Peyer's patch (tissue), 4 donors: ENCODE measurements around the gene SPATA2. TPM values are rescaled to one million over a fixed set of nuclear protein-coding genes. Genes with fewer than 3 reads are reported as not detected.

ENCODE experiments used
- DNase-seq, 3 donors: peaks; one replicate each; pipeline ENCODE4 v3.0.0-alpha.2; 2017 to 2019
- H3K27ac ChIP-seq, 4 donors: fragments of 200-600 bp; sonication (generic); one replicate each; pipeline ENCODE4 v1.5.1; 2016 to 2019
- H3K27me3 ChIP-seq, 2 donors: fragments of 200-600 bp; sonication (generic); one replicate each; pipeline ENCODE4 v1.5.1; 2019
- H3K36me3 ChIP-seq, 3 donors: fragments of 200-600 bp; sonication (generic); one replicate each; pipeline ENCODE4 v1.5.1; 2016 to 2019
- H3K4me1 ChIP-seq, 4 donors: fragments of 200-600 bp; sonication (generic); one replicate each; pipeline ENCODE4 v1.5.1; 2016 to 2019
- H3K4me3 ChIP-seq, 4 donors: fragments of 200-600 bp; sonication (generic); 1 replicate in 3 of 4; 2 replicates in 1 of 4; pipeline ENCODE4 v1.5.1; 2016 to 2019; ENCODE audit warnings: mild to moderate bottlenecking in 1 of 4
- H3K9me3 ChIP-seq, 4 donors: fragments of 200-600 bp; sonication (generic); one replicate each; pipeline ENCODE4 v1.5.1; 2016 to 2019; ENCODE audit warnings: mild to moderate bottlenecking in 1 of 4
- POLR2A ChIP-seq, 2 donors: fragments of 450-650 bp; IDR thresholded peaks; one replicate each; pipeline ENCODE4 v1.5.1; 2017; ENCODE audit warnings: antibody characterized with exemption in 2 of 2, mild to moderate bottlenecking in 2 of 2, moderate library complexity in 2 of 2
- small RNA-seq, 2 donors: library from RNA; depleted of rRNA; stranded (forward); fragments of <200 nt; gene quantifications; one replicate each; pipeline ENCODE3, GENCODE V24; 2016
- total RNA-seq, 4 donors: library from RNA; depleted of rRNA; stranded (reverse); fragments of >200 nt; gene quantifications; one replicate each; pipeline ENCODE4 v1.1.0, GENCODE V29; 2016
- TF ChIP-seq, protein P1 (sequence below), 6 experiments: fragments of 450-650 bp in 4 of 6; fragments of 200-600 bp in 2 of 6; sonication (generic) in 1 of 6; IDR thresholded peaks; one replicate each; pipeline ENCODE4 v1.5.1; 2017 to 2019; ENCODE audit warnings: antibody characterized with exemption in 6 of 6, mild to moderate bottlenecking in 3 of 6, moderate library complexity in 1 of 6

SPATA2 gene
- total RNA-seq, 4 donors from 2014 or later, result 4.1 to 19.8 (median 14.0) TPM

DNA sequence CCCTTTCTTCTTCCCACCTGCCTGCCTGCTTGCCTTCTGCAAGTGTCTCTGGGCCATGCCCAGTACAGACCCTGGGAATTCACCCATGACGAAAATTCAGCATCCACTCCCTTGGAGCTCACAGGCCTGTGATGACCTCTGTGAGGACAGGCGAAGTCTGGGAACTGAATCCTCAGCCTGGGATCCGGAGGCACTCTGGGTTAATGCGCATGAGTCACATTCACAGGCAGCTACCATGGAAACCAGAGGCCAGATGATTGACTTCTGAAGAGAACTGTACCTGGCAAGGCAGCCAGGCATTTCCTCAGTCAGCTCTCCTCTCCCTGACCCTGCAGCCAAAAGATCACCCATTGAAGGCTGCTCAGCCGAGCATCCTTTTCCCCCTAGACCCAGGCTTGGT lies 61.7 kb downstream of the SPATA2 start:
- Histone ChIP-seq H3K36me3 (peaks cover 0 to 75% (median 0%) of the 10 kb centered on the region in 3 donors), H3K9me3 (no peaks in the 10 kb centered on the region), H3K27me3 (no peaks in the 10 kb centered on the region), H3K4me3 (no peak overlapping the region), H3K4me1 (no peaks in the 10 kb centered on the region), H3K27ac (no peak overlapping the region)
- TF ChIP-seq, protein P1, sequence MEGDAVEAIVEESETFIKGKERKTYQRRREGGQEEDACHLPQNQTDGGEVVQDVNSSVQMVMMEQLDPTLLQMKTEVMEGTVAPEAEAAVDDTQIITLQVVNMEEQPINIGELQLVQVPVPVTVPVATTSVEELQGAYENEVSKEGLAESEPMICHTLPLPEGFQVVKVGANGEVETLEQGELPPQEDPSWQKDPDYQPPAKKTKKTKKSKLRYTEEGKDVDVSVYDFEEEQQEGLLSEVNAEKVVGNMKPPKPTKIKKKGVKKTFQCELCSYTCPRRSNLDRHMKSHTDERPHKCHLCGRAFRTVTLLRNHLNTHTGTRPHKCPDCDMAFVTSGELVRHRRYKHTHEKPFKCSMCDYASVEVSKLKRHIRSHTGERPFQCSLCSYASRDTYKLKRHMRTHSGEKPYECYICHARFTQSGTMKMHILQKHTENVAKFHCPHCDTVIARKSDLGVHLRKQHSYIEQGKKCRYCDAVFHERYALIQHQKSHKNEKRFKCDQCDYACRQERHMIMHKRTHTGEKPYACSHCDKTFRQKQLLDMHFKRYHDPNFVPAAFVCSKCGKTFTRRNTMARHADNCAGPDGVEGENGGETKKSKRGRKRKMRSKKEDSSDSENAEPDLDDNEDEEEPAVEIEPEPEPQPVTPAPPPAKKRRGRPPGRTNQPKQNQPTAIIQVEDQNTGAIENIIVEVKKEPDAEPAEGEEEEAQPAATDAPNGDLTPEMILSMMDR (IDR thresholded peaks at IDR 0.05), result no peak
- TF ChIP-seq POLR2A (IDR thresholded peaks at IDR 0.05), result no peak
- DNase-seq, result no peak

Small RNA genes lying within 50 kb of the gene (small RNA-seq; reads per million reads assigned to genes)
- gene RF00017 (0 reads per million in 2 donors), gene RF00019 (0 reads per million in 2 donors)

Other genes starting within 250 kb of the SPATA2 start
- 10 to 100 TPM in 3 of 4 donors, 1 to 10 TPM in 1; 8.3 to 24.5 (median 19.3) TPM for gene B4GALT5, start 201.7 kb downstream of the SPATA2 start, total RNA-seq
- 10 to 100 TPM; 15.6 to 24.4 (median 19.8) TPM for gene SLC9A8, start 102.7 kb downstream of the SPATA2 start, total RNA-seq
- 100 to 1,000 TPM; 205 to 275 (median 259) TPM for gene RNF114, start 20.9 kb upstream of the SPATA2 start, total RNA-seq
- 1 to 10 TPM in 3 of 4 donors, under 1 TPM in 1; 0.53 to 3.3 (median 1.4) TPM for gene SNAI1, start 67.5 kb upstream of the SPATA2 start, total RNA-seq
- gene UBE2V1, start 197.6 kb upstream of the SPATA2 start, total RNA-seq, result 100 to 1,000 TPM in 3 of 4 donors, 10 to 100 TPM in 1; 94.4 to 111 (median 105) TPM
- gene PEDS1, start 238.2 kb upstream of the SPATA2 start, total RNA-seq, result 10 to 100 TPM; 13.2 to 34.3 (median 24.5) TPM